Fibroblast of lung (primary cell): ENCODE results near the gene NKX6-2.

Experiments
- CTCF ChIP-seq, 2 donors: IDR thresholded peaks in 1 of 2; conservative IDR thresholded peaks in 1 of 2; 1 replicate in 1 of 2; 2 replicates in 1 of 2; pipeline ENCODE4 v1.5.1; 2011 to 2012; ENCODE audit warnings: low read length in 2 of 2, control low read depth in 1 of 2, inconsistent platforms in 1 of 2, low read depth in 1 of 2, mild to moderate bottlenecking in 1 of 2
- EZH2 ChIP-seq: IDR thresholded peaks from 2 replicates; pipeline ENCODE4 v1.5.1; 2012; ENCODE audit warnings: low read length, control low read depth, mild to moderate bottlenecking; ENCODE audit errors: missing control alignments

- TF ChIP-seq CTCF (conservative IDR thresholded peaks at IDR 0.05 in 1 of 2, IDR thresholded peaks at IDR 0.05 in 1 of 2; ENCODE audit: low read depth in 1 of 2, low read length in 2 of 2) (no peak), EZH2 (no peak)
Measured at GRCh38 chr10:132750936-132751335, 35.0 kb downstream of the NKX6-2 start.
